K562 (cell line): Measurements from ENCODE around the gene ARMC6. TPM values are rescaled to one million over a fixed set of nuclear protein-coding genes. Genes with fewer than 3 reads are reported as not detected.

ENCODE experiments used
- ATAC-seq: fragments of 200-7000 bp; cut with Tn5 transposase; 3 replicates; pipeline ENCODE4 v1.9.1; 2020; ENCODE audit warnings: moderate library complexity
- BruUV-seq: library from RNA; stranded (reverse); fragments of 400-500 nt; replicated peaks from 2 replicates; lab custom pipeline; 2021; lab: Mats Ljungman, UMichigan
- CTCF ChIA-PET: fragments of 300-600 bp; formaldehyde crosslinking; extraction: SDS; loops from one replicate; lab custom pipeline; 2021; ENCODE audit warnings: low intra/inter-chr PET ratio; lab: Yijun Ruan, JAX
- POLR2A ChIA-PET: fragments of 300-600, 350-650 bp; sonication (Branson Sonifier 250); formaldehyde crosslinking; extraction: SDS; loops from one replicate; lab custom pipeline; 2021; ENCODE audit warnings: antibody characterized with exemption, inconsistent platforms; lab: Yijun Ruan, JAX
- DNase-seq, 4 experiments: peaks; one replicate each; pipeline versions ENCODE4 v3.0.0 to v3.0.0-alpha.2; 2011 to 2018; ENCODE audit warnings: low spot score in 3 of 4, mixed read lengths in 3 of 4; ENCODE audit errors: extremely low read depth in 1 of 4
- FAIRE-seq: peaks from 2 replicates; lab custom pipeline; 2011; peaks lifted over from hg19 to GRCh38; lab: Jason Lieb, UNC
- H2AFZ ChIP-seq: 2 replicates; pipeline ENCODE4 v1.6.0; 2011; ENCODE audit warnings: low read depth, low read length, control low read depth, inconsistent platforms
- H3K27ac ChIP-seq: fragments of 200-600 bp; 3 replicates; pipeline ENCODE4 v1.8.0; 2011; ENCODE audit warnings: low read depth, mild to moderate bottlenecking, control low read depth, inconsistent platforms, low read length, moderate library complexity, mixed read lengths; ENCODE audit errors: extremely low read depth
- H3K27me3 ChIP-seq, 2 experiments: fragments of 300-600 bp in 1 of 2; 2 replicates in 1 of 2; 3 replicates in 1 of 2; pipeline versions ENCODE4 v1.6.0 to v1.8.0; 2011; ENCODE audit warnings: inconsistent platforms in 2 of 2, low read length in 2 of 2, mild to moderate bottlenecking in 1 of 2, mixed read lengths in 1 of 2, moderate library complexity in 1 of 2; ENCODE audit not compliant: control insufficient read depth in 2 of 2, insufficient read depth in 2 of 2
- H3K36me3 ChIP-seq: fragments of 300-600 bp; 3 replicates; pipeline ENCODE4 v1.8.0; 2011; ENCODE audit warnings: mild to moderate bottlenecking, low read length, inconsistent platforms; ENCODE audit not compliant: control insufficient read depth, insufficient read depth
- H3K4me1 ChIP-seq, 2 experiments: fragments of 200-600 bp in 1 of 2; replicated peaks in 1 of 2; 2 replicates in 1 of 2; 3 replicates in 1 of 2; pipeline versions ENCODE4 v1.5.1 to v1.8.0; 2011; ENCODE audit warnings: inconsistent platforms in 2 of 2, low read length in 2 of 2, mild to moderate bottlenecking in 1 of 2, mixed read lengths in 1 of 2, moderate library complexity in 1 of 2; ENCODE audit not compliant: control insufficient read depth in 2 of 2, insufficient read depth in 2 of 2
- H3K4me2 ChIP-seq: 2 replicates; pipeline ENCODE4 v1.6.1; 2011; ENCODE audit warnings: low read length, control low read depth, inconsistent platforms, mixed read lengths; ENCODE audit not compliant: insufficient read depth
- H3K4me3 ChIP-seq: fragments of 200-600 bp; sonication (generic), shearing (Covaris generic); 2 replicates; pipeline ENCODE4 v1.5.1; 2016; ENCODE audit warnings: control low read depth, inconsistent platforms
- H3K79me2 ChIP-seq: fragments of 200-600 bp; 3 replicates; pipeline ENCODE4 v1.8.0; 2011; ENCODE audit warnings: low read length, inconsistent platforms; ENCODE audit not compliant: control insufficient read depth, insufficient read depth
- H3K9ac ChIP-seq, 2 experiments: 2 replicates each; pipeline versions ENCODE4 v1.6.0 to v1.6.1; 2011; ENCODE audit warnings: low read depth in 2 of 2, low read length in 2 of 2, control low read depth in 1 of 2, inconsistent platforms in 1 of 2, mild to moderate bottlenecking in 1 of 2, mixed read lengths in 1 of 2; ENCODE audit not compliant: insufficient read depth in 1 of 2
- H3K9me1 ChIP-seq: one replicate; pipeline ENCODE4 v1.6.0; 2011; ENCODE audit warnings: inconsistent platforms, mild to moderate bottlenecking, low read length, moderate library complexity; ENCODE audit not compliant: control insufficient read depth, insufficient read depth
- H3K9me3 ChIP-seq: replicated peaks from 2 replicates; pipeline ENCODE4 v1.5.1; 2011; ENCODE audit warnings: low read depth, low read length, inconsistent platforms; ENCODE audit not compliant: control insufficient read depth, insufficient read depth
- H4K20me1 ChIP-seq: replicated peaks from 2 replicates; pipeline ENCODE4 v1.6.1; 2011; ENCODE audit warnings: low read length, inconsistent platforms, mixed read lengths; ENCODE audit not compliant: control insufficient read depth, insufficient read depth
- ELF2 ChIP-seq: fragments of 250-450 bp; sonication (Bioruptor Pico); IDR thresholded peaks from 2 replicates; pipeline ENCODE4 v1.5.0; 2021; ENCODE audit warnings: mild to moderate bottlenecking
- POLR2G ChIP-seq: fragments of 200-400 bp; formaldehyde crosslinking; IDR thresholded peaks from 2 replicates; pipeline ENCODE4 v1.6.1; 2017; ENCODE audit warnings: low read depth, mild to moderate bottlenecking, antibody characterized with exemption, low read length, moderate library complexity
- TBP ChIP-seq: optimal IDR thresholded peaks from 2 replicates; pipeline ENCODE3; 2011; ENCODE audit warnings: low read depth, low read length, improper control_type of control experiment
- ZFPM2 ChIP-seq: fragments of 250-450 bp; sonication (Bioruptor Pico); IDR thresholded peaks from 2 replicates; pipeline ENCODE4 v1.5.1; 2022; ENCODE audit warnings: mild to moderate bottlenecking
- WGBS: fragments of 100-300 bp; shearing (Covaris generic); methylation state at CpG from one replicate; pipeline ENCODE4 v1.1.6; 2016; ENCODE audit warnings: low coverage, mixed read lengths; ENCODE audit not compliant: insufficient coverage; ENCODE audit errors: missing lambda C conversion rate; 5-methylcytosine and 5-hydroxymethylcytosine counted together
- in situ Hi-C: fragments of 300-500 bp; cut with MboI; formaldehyde crosslinking; loops from 4 replicates; pipeline ENCODE4 v1.15.0; 2018; ENCODE audit warnings: inconsistent platforms, mixed read lengths
- intact Hi-C: fragments of 100-400 bp; cut with micrococcal nuclease; formaldehyde crosslinking; loops from 2 replicates; pipeline ENCODE4 v1.14.2; 2022
- polyA plus RNA-seq, 8 experiments: library from polyadenylated mRNA; depleted of rRNA in 4 of 8; stranded (reverse) in 5 of 8; unstranded in 3 of 8; fragments of >200 nt; fragmentation: Nextera tagmentation in 2 of 8; fragmentation: Illumina TruSeq in 1 of 8; extraction: Ambion mirVana in 2 of 8; extraction: Trizol in 1 of 8; gene quantifications; 2 replicates each; pipeline versions ENCODE4 v1.2.1 to v1.2.3, GENCODE V29; 2011 to 2014; ENCODE audit warnings: inconsistent platforms in 1 of 8, missing spikeins in 1 of 8
- total RNA-seq, 7 experiments: library from RNA; depleted of rRNA in 6 of 7; stranded (reverse); fragments of >200 nt in 6 of 7; fragmentation: Illumina TruSeq in 2 of 7; extraction: Trizol in 2 of 7; gene quantifications; 2 replicates each; pipeline versions ENCODE4 v1.2.1 to v1.2.3, GENCODE V29; 2011 to 2021; ENCODE audit warnings: low replicate concordance in 1 of 7
- TF ChIP-seq, protein P1 (sequence below): sonication (generic); formaldehyde crosslinking; IDR thresholded peaks from 2 replicates; pipeline ENCODE4 v1.8.1; 2023; ENCODE audit warnings: mild to moderate bottlenecking, missing genetic modification reagents

The ARMC6 gene
- total and polyA plus RNA-seq, 9 of the 15 experiments (the other 6 are each of a cell fraction or from before 2014, with no cell fraction given): 2.1 to 93.4 (median 63.6) TPM

GRCh38 chr19:19106056-19106551, 72.7 kb downstream of the ARMC6 start:
- H3K9me3 ChIP-seq: no peaks in the 10 kb centered on the region
- H3K4me1 ChIP-seq: peaks cover 14 to 48% of the 10 kb centered on the region in 2 experiments
- BruUV-seq: no TSS peak
- CTCF ChIA-PET: no interaction called here
- WGBS: 76% methylated on average over 18 of the region's 25 CpGs
- H3K79me2 ChIP-seq: no peaks in the 10 kb centered on the region
- no peaks in the 10 kb centered on the region for H3K9me1 ChIP-seq
- H3K27ac ChIP-seq: peak overlapping the region; percentile 75
- DNase-seq (no peak), FAIRE-seq (peak; percentile 51), ATAC-seq (no peak)
- intact Hi-C loops (no loop called here), in situ Hi-C loops (no loop called here)
- H4K20me1 ChIP-seq: no peaks in the 10 kb centered on the region
- H3K4me2 ChIP-seq: peak overlapping the region; percentile 83
- H3K4me3 ChIP-seq: 0 out of 2 replicates have a peak overlapping the region, but pooled peaks have one; percentile 41
- no peaks in the 10 kb centered on the region for H3K27me3 ChIP-seq
- peaks cover 29% of the 10 kb centered on the region; the same call in 2 of the 3 replicates for H3K36me3 ChIP-seq
- peak overlapping the region; percentile 91 for H2AFZ ChIP-seq
- peak; percentile 59; the same call in 1 of the 2 replicates for TF ChIP-seq POLR2G
- no peak for TF ChIP-seq ZFPM2
- TF ChIP-seq ELF2: no peak
- no peak for TF ChIP-seq TBP
- TF ChIP-seq, protein P1, sequence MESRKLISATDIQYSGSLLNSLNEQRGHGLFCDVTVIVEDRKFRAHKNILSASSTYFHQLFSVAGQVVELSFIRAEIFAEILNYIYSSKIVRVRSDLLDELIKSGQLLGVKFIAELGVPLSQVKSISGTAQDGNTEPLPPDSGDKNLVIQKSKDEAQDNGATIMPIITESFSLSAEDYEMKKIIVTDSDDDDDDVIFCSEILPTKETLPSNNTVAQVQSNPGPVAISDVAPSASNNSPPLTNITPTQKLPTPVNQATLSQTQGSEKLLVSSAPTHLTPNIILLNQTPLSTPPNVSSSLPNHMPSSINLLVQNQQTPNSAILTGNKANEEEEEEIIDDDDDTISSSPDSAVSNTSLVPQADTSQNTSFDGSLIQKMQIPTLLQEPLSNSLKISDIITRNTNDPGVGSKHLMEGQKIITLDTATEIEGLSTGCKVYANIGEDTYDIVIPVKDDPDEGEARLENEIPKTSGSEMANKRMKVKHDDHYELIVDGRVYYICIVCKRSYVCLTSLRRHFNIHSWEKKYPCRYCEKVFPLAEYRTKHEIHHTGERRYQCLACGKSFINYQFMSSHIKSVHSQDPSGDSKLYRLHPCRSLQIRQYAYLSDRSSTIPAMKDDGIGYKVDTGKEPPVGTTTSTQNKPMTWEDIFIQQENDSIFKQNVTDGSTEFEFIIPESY (CRISPR knock-in tag): peak; percentile 84
- peak overlapping the region; percentile 26 to 61; a peak in 3 of 4 replicates for H3K9ac ChIP-seq
- POLR2A ChIA-PET: no interaction called here
